ENCODE data around the gene ACBD7.

Gene ACBD7

GRCh38 chr10:15072358-15072757, 16.2 kb downstream of the ACBD7 start:
- ChIA-PET CTCF (interaction anchor here (0.5 to 1.2 kb wide), 2 partner anchors 9 to 52 kb away, joined by 4 to 7 read pairs; no protein-coding TSS in a partner anchor), POLR2A (no interaction called here)
- H3K27ac ChIP-seq (ENCODE audit: extremely low read depth, low read depth, low read length) = no peak overlapping the region
- no peaks in the 10 kb centered on the region; a peak in 1 of 3 replicates for H3K36me3 ChIP-seq (ENCODE audit: control insufficient read depth in 2 of 2, insufficient read depth in 1 of 2, low read length in 2 of 2)
- H3K4me3 ChIP-seq (ENCODE audit: low read depth, low read length) = no peak overlapping the region
- no peaks in the 10 kb centered on the region for H3K9me3 ChIP-seq (ENCODE audit: control insufficient read depth, insufficient read depth, low read depth, low read length)
- TF ChIP-seq ZNF350 (tag by site-specific recombination; IDR thresholded peaks at IDR 0.05) (0 out of 2 replicates have a peak, but pooled peaks have one; percentile 43), ZNF518A (tag by site-specific recombination; conservative IDR thresholded peaks at IDR 0.05; ENCODE audit: low read depth) (no peak), ZNF362 (tag by site-specific recombination; IDR thresholded peaks at IDR 0.05) (no peak), ZNF610 (tag by site-specific recombination; IDR thresholded peaks at IDR 0.05; ENCODE audit: borderline replicate concordance) (peak; percentile 78; the same call in 1 of the 2 replicates), ZNF394 (tag by site-specific recombination; IDR thresholded peaks at IDR 0.05; ENCODE audit: borderline replicate concordance) (no peak), ZNF677 (tag by site-specific recombination; IDR thresholded peaks at IDR 0.05) (no peak), TRIM28 (IDR thresholded peaks at IDR 0.05; ENCODE audit: borderline replicate concordance, low read length) (peak; percentile 70; the same call in 1 of the 2 replicates), ZNF555 (tag by site-specific recombination; conservative IDR thresholded peaks at IDR 0.05) (peak; percentile 17; the same call in 1 of the 2 replicates), SETDB1 (IDR thresholded peaks at IDR 0.05; ENCODE audit: insufficient read length, low read length) (peak; percentile 52), ZNF549 (tag by site-specific recombination; IDR thresholded peaks at IDR 0.05) (peak; percentile 53; the same call in 1 of the 2 replicates), ZNF501 (tag by site-specific recombination; IDR thresholded peaks at IDR 0.05) (no peak), ZNF169 (tag by site-specific recombination; IDR thresholded peaks at IDR 0.05) (0 out of 2 replicates have a peak, but pooled peaks have one; percentile 24), ZNF664 (tag by site-specific recombination; IDR thresholded peaks at IDR 0.05) (no peak), ZNF626 (tag by site-specific recombination; IDR thresholded peaks at IDR 0.05) (peak; percentile 61; the same call in 1 of the 2 replicates), ZNF529 (tag by site-specific recombination; IDR thresholded peaks at IDR 0.05; ENCODE audit: insufficient replicate concordance) (peak; percentile 50), ZNF561 (tag by site-specific recombination; IDR thresholded peaks at IDR 0.05; ENCODE audit: borderline replicate concordance) (no peak), ZNF114 (tag by site-specific recombination; IDR thresholded peaks at IDR 0.05) (no peak), PRDM1 (tag by site-specific recombination; IDR thresholded peaks at IDR 0.05) (no peak), ZNF184 (tag by site-specific recombination; IDR thresholded peaks at IDR 0.05) (0 out of 2 replicates have a peak, but pooled peaks have one; percentile 54), ZNF311 (tag by site-specific recombination; IDR thresholded peaks at IDR 0.05; ENCODE audit: borderline replicate concordance) (peak; percentile 64; the same call in 1 of the 2 replicates)
- TF ChIP-seq, protein P1, sequence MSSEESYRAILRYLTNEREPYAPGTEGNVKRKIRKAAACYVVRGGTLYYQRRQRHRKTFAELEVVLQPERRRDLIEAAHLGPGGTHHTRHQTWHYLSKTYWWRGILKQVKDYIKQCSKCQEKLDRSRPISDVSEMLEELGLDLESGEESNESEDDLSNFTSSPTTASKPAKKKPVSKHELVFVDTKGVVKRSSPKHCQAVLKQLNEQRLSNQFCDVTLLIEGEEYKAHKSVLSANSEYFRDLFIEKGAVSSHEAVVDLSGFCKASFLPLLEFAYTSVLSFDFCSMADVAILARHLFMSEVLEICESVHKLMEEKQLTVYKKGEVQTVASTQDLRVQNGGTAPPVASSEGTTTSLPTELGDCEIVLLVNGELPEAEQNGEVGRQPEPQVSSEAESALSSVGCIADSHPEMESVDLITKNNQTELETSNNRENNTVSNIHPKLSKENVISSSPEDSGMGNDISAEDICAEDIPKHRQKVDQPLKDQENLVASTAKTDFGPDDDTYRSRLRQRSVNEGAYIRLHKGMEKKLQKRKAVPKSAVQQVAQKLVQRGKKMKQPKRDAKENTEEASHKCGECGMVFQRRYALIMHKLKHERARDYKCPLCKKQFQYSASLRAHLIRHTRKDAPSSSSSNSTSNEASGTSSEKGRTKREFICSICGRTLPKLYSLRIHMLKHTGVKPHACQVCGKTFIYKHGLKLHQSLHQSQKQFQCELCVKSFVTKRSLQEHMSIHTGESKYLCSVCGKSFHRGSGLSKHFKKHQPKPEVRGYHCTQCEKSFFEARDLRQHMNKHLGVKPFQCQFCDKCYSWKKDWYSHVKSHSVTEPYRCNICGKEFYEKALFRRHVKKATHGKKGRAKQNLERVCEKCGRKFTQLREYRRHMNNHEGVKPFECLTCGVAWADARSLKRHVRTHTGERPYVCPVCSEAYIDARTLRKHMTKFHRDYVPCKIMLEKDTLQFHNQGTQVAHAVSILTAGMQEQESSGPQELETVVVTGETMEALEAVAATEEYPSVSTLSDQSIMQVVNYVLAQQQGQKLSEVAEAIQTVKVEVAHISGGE (tag by site-specific recombination; conservative IDR thresholded peaks at IDR 0.05; ENCODE audit: low read depth) = no peak
- TF ChIP-seq, protein P2, sequence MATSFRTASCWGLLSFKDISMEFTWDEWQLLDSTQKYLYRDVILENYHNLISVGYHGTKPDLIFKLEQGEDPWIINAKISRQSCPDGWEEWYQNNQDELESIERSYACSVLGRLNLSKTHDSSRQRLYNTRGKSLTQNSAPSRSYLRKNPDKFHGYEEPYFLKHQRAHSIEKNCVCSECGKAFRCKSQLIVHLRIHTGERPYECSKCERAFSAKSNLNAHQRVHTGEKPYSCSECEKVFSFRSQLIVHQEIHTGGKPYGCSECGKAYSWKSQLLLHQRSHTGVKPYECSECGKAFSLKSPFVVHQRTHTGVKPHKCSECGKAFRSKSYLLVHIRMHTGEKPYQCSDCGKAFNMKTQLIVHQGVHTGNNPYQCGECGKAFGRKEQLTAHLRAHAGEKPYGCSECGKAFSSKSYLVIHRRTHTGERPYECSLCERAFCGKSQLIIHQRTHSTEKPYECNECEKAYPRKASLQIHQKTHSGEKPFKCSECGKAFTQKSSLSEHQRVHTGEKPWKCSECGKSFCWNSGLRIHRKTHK (tag by site-specific recombination; IDR thresholded peaks at IDR 0.05) = peak; percentile 33; the same call in 1 of the 2 replicates
- no peaks in the 10 kb centered on the region for H3K4me1 ChIP-seq (ENCODE audit: control insufficient read depth, insufficient read depth, low read length)
